Measurements from ENCODE around the gene SMIM43. TPM values are rescaled to one million over a fixed set of nuclear protein-coding genes. Genes with fewer than 3 reads are reported as not detected.

The SMIM43 gene
- total RNA-seq, 1 experiment from 2014 or later = not detected

- TSS peak; percentile 91 for BruUV-seq (replicated peaks)
- POLR2A ChIA-PET (ENCODE audit: unreplicated experiment) = interaction anchor here (0.7 kb wide), 1 partner anchor 26 kb away, joined by 7 read pairs; no protein-coding TSS in a partner anchor
- Histone ChIP-seq H3K27ac (ENCODE audit: low read length) (no peak overlapping the region), H2AFZ (ENCODE audit: low read length) (no peak overlapping the region), H3K27me3 (ENCODE audit: low read length) (no peaks in the 10 kb centered on the region), H3K9ac (ENCODE audit: low read length) (no peak overlapping the region), H3K4me3 (ENCODE audit: low read length) (no peak overlapping the region), H3K79me2 (ENCODE audit: low read length) (no peaks in the 10 kb centered on the region), H3K9me3 (ENCODE audit: low read length) (no peaks in the 10 kb centered on the region), H3K36me3 (ENCODE audit: low read depth, low read length) (no peaks in the 10 kb centered on the region), H4K20me1 (ENCODE audit: low read length) (no peaks in the 10 kb centered on the region), H3K4me1 (ENCODE audit: insufficient read depth, low read length) (peaks cover 20% of the 10 kb centered on the region), H3F3A (ENCODE audit: low read length, unreplicated experiment) (no peaks in the 10 kb centered on the region), H3K9me2 (replicated peaks; ENCODE audit: low read length) (no peaks in the 10 kb centered on the region), H3K4me2 (ENCODE audit: low read length) (no peak overlapping the region)
- no peak for DNase-seq
- intact Hi-C loops (cut with micrococcal nuclease) = no loop called here
- TF ChIP-seq, protein P1, sequence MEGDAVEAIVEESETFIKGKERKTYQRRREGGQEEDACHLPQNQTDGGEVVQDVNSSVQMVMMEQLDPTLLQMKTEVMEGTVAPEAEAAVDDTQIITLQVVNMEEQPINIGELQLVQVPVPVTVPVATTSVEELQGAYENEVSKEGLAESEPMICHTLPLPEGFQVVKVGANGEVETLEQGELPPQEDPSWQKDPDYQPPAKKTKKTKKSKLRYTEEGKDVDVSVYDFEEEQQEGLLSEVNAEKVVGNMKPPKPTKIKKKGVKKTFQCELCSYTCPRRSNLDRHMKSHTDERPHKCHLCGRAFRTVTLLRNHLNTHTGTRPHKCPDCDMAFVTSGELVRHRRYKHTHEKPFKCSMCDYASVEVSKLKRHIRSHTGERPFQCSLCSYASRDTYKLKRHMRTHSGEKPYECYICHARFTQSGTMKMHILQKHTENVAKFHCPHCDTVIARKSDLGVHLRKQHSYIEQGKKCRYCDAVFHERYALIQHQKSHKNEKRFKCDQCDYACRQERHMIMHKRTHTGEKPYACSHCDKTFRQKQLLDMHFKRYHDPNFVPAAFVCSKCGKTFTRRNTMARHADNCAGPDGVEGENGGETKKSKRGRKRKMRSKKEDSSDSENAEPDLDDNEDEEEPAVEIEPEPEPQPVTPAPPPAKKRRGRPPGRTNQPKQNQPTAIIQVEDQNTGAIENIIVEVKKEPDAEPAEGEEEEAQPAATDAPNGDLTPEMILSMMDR (conservative IDR thresholded peaks at IDR 0.05; ENCODE audit: low read depth, low read length) = no peak
- TF ChIP-seq EZH2phosphoT487 (IDR thresholded peaks at IDR 0.05; ENCODE audit: borderline replicate concordance, low read length) (no peak), EZH2 (IDR thresholded peaks at IDR 0.05; ENCODE audit: low read length, unreplicated experiment) (no peak)
- peak; percentile 51 for ATAC-seq
- CTCF ChIA-PET = no interaction called here
These were observed 43.3 kb downstream of the SMIM43 start for GRCh38 chr4:121721700-121722099.

GRCh38 chr4:121720109-121720508 lies 44.9 kb downstream of the SMIM43 start:
- H3K36me3 ChIP-seq (ENCODE audit: low read depth, low read length) = no peaks in the 10 kb centered on the region
- H3K27me3 ChIP-seq (ENCODE audit: low read length) = no peaks in the 10 kb centered on the region
- no peaks in the 10 kb centered on the region for H3F3A ChIP-seq (ENCODE audit: low read length, unreplicated experiment)
- H3K4me3 ChIP-seq (ENCODE audit: low read length) = no peak overlapping the region
- no peak overlapping the region for H3K27ac ChIP-seq (ENCODE audit: low read length)
- TF ChIP-seq, protein P1 (conservative IDR thresholded peaks at IDR 0.05; ENCODE audit: low read depth, low read length) = no peak
- TF ChIP-seq EZH2phosphoT487 (IDR thresholded peaks at IDR 0.05; ENCODE audit: borderline replicate concordance, low read length) = no peak
- TF ChIP-seq EZH2 (IDR thresholded peaks at IDR 0.05; ENCODE audit: low read length, unreplicated experiment) = no peak
- POLR2A ChIA-PET (ENCODE audit: unreplicated experiment) = no interaction called here
- no TSS peak for BruUV-seq (replicated peaks)
- no peak overlapping the region for H2AFZ ChIP-seq (ENCODE audit: low read length)
- no peak overlapping the region for H3K9ac ChIP-seq (ENCODE audit: low read length)
- H3K9me2 ChIP-seq (replicated peaks; ENCODE audit: low read length) = no peaks in the 10 kb centered on the region
- 0 out of 2 replicates have a peak overlapping the region, but pooled peaks have one; percentile 15 for H3K4me2 ChIP-seq (ENCODE audit: low read length)
- no peaks in the 10 kb centered on the region for H3K9me3 ChIP-seq (ENCODE audit: low read length)
- CTCF ChIA-PET = no interaction called here
- DNase-seq = peak; percentile 63
- no peaks in the 10 kb centered on the region for H4K20me1 ChIP-seq (ENCODE audit: low read length)
- H3K4me1 ChIP-seq (ENCODE audit: insufficient read depth, low read length) = peaks cover 17% of the 10 kb centered on the region
- peak; percentile 40; the same call in 1 of the 2 replicates for ATAC-seq
- H3K79me2 ChIP-seq (ENCODE audit: low read length) = no peaks in the 10 kb centered on the region
- intact Hi-C loops (cut with micrococcal nuclease) = no loop called here

DNA sequence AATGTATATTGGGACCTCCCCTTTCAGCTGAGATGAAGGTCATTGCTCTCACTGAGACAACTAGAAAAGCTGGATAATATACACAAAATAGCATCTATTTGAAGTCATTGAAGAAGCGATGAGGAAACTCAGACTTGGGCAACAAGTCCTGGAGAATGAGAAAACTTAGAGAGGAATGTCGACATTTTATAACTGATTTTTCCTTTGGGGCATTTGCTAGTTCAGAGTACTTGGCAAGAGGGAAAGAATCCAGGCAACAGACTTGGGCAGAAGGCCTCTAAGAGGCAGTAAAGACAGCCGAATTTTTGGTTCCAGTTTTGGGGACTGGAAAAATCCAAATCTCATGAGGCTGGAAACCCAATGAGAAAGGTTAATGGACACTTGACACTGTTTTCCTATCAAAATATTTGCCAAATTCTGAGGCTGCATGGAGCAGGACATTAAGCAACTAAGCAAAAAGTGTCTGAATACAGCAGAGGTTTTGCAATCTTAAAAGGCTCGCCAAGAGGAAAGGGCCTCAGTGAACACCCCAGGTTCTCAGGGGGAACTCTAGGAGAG lies 47.2 kb downstream of the SMIM43 start:
- intact Hi-C loops (cut with micrococcal nuclease) = no loop called here
- TF ChIP-seq, protein P1 (conservative IDR thresholded peaks at IDR 0.05; ENCODE audit: low read depth, low read length) = no peak
- no peak for TF ChIP-seq EZH2 (IDR thresholded peaks at IDR 0.05; ENCODE audit: low read length, unreplicated experiment)
- CTCF ChIA-PET = no interaction called here
- Histone ChIP-seq H4K20me1 (ENCODE audit: low read length) (no peaks in the 10 kb centered on the region), H3K4me1 (ENCODE audit: insufficient read depth, low read length) (peaks cover 17% of the 10 kb centered on the region), H3K9me3 (ENCODE audit: low read length) (no peaks in the 10 kb centered on the region), H3K9ac (ENCODE audit: low read length) (no peak overlapping the region), H3K79me2 (ENCODE audit: low read length) (no peaks in the 10 kb centered on the region), H3F3A (ENCODE audit: low read length, unreplicated experiment) (no peaks in the 10 kb centered on the region), H3K36me3 (ENCODE audit: low read depth, low read length) (no peaks in the 10 kb centered on the region), H3K4me2 (ENCODE audit: low read length) (no peak overlapping the region), H3K27ac (ENCODE audit: low read length) (no peak overlapping the region), H3K9me2 (replicated peaks; ENCODE audit: low read length) (no peaks in the 10 kb centered on the region), H2AFZ (ENCODE audit: low read length) (no peak overlapping the region), H3K4me3 (ENCODE audit: low read length) (no peak overlapping the region), H3K27me3 (ENCODE audit: low read length) (no peaks in the 10 kb centered on the region)
- no TSS peak for BruUV-seq (replicated peaks)
- POLR2A ChIA-PET (ENCODE audit: unreplicated experiment) = no interaction called here
- DNase-seq (no peak), ATAC-seq (no peak)

Data from PC-3 (cell line).